Adrenal gland (tissue), 12 donors: Measurements from ENCODE around the gene OAF. TPM values are rescaled to one million over a fixed set of nuclear protein-coding genes. Genes with fewer than 3 reads are reported as not detected.

Experiments used
- DNase-seq, 7 donors: peaks; one replicate each; pipeline ENCODE4 v3.0.0-alpha.2; 2019 to 2020
- H3K27ac ChIP-seq, 5 donors: fragments of 200-600 bp; sonication (generic) in 4 of 5; 1 replicate in 3 of 5; 2 replicates in 2 of 5; pipeline versions ENCODE4 v1.5.1 to v1.8.0; 2016 to 2020; ENCODE audit warnings: mild to moderate bottlenecking in 1 of 5
- H3K27me3 ChIP-seq: fragments of 200-600 bp; 2 replicates; pipeline ENCODE4 v1.8.0; 2021
- H3K36me3 ChIP-seq, 2 donors: fragments of 200-600 bp; replicated peaks in 1 of 2; 1 replicate in 1 of 2; 2 replicates in 1 of 2; pipeline versions ENCODE4 v1.5.1 to v1.8.0; 2018 to 2022
- H3K4me1 ChIP-seq, 2 donors: fragments of 200-600 bp; replicated peaks in 1 of 2; 1 replicate in 1 of 2; 2 replicates in 1 of 2; pipeline versions ENCODE4 v1.5.1 to v1.8.0; 2018 to 2021
- H3K4me3 ChIP-seq, 4 donors: fragments of 200-600 bp; sonication (generic) in 3 of 4; one replicate each; pipeline ENCODE4 v1.5.1; 2016 to 2018
- H3K9me3 ChIP-seq, 3 donors: fragments of 200-600 bp; sonication (generic) in 1 of 3; replicated peaks in 1 of 3; 1 replicate in 2 of 3; 2 replicates in 1 of 3; pipeline versions ENCODE4 v1.5.1 to v1.8.0; 2016 to 2021
- POLR2A ChIP-seq, 2 donors: fragments of 450-650 bp; IDR thresholded peaks; one replicate each; pipeline ENCODE4 v1.6.1; 2017; ENCODE audit warnings: antibody characterized with exemption in 2 of 2, mild to moderate bottlenecking in 2 of 2, moderate library complexity in 1 of 2
- WGBS, 4 donors: extraction: QIAGEN DNeasy Blood & Tissue Kit in 2 of 4; methylation state at CpG; one replicate each; pipeline versions ENCODE4 v1.1.5 to v1.1.7; 2013 to 2017; 5-methylcytosine and 5-hydroxymethylcytosine counted together
- intact Hi-C, 2 donors: fragments of 100-400 bp; cut with DNase I; formaldehyde crosslinking; loops; one replicate each; pipeline versions ENCODE4 v1.14.1 to v1.15.0; 2022 to 2023
- polyA plus RNA-seq, 3 donors: library from polyadenylated mRNA; stranded (reverse); fragments of 200-250 nt in 2 of 3; fragments of 350-450 nt in 1 of 3; fragmentation: Illumina TruSeq in 1 of 3; extraction: RNeasy Lipid Tissue Mini Kit (QIAGEN cat#74804) in 1 of 3; gene quantifications; one replicate each; pipeline ENCODE4 v1.2.3, GENCODE V29; 2013 to 2014
- total RNA-seq, 9 donors: library from RNA; depleted of rRNA in 4 of 9; stranded (reverse); fragments of >200 nt in 4 of 9; fragments of 120-200 nt in 1 of 9; fragmentation: NEBNext Ultra II Directional in 1 of 9; extraction: Animal tissue kit (Norgen Biotek cat#: 25700) in 1 of 9; gene quantifications; one replicate each; pipeline versions ENCODE4 v1.1.0 to v1.2.4, GENCODE V29; 2013 to 2023
- TF ChIP-seq, protein P1 (sequence below), 6 experiments: fragments of 450-650 bp in 4 of 6; fragments of 200-600 bp in 2 of 6; sonication (generic) in 1 of 6; IDR thresholded peaks; 1 replicate in 5 of 6; 2 replicates in 1 of 6; pipeline versions ENCODE4 v1.5.1 to v1.8.0; 2016 to 2021; ENCODE audit warnings: antibody characterized with exemption in 6 of 6, mild to moderate bottlenecking in 2 of 6, moderate library complexity in 1 of 6
- donor health status: healthy with polysubstance abuse.
- donor health status: Bipolar disorder and iron deficiency.
- donor health status: DM: yes; HTN: yes; CAD: no.
- donor health status: DM: no; HTN: no; CAD: no.
- donor health status: DM: no; HTN: no; CAD: no.
- donor health status: DM: yes; HTN: yes; CAD: no.

Gene OAF
- total and polyA plus RNA-seq, 12 donors = 67.7 to 253 (median 169) TPM

DNA sequence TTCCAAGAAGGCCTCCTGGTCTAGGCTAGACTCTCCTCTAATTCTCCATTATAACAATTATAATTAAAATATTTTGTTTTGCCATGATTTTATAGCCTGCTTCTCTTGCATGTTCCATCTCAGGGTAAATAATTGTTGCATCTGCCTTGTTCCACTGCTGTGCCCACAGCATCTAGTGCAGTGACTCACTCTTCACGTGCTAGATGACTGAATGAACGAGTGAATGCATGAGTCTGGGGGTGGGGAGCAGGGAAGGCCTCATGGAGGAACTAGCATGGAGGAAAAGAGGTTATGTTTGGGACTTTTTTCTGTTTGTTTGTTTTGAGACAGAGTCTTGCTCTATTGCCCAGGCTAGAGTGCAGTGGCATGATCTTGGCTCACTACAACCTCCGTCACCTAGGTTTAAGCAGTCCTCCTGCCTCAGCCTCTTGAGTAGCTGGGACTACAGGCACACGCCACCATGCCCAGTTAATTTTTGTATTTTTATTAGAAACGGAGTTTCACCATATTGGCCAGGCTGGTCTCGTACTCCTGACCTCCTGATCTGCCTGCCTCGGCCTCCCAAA is 5.2 kb upstream of the OAF start:
- H3K27ac ChIP-seq = peak overlapping the region in 1 of 5 donors; percentile 13
- H3K4me1 ChIP-seq = peaks cover 25 to 30% of the 10 kb centered on the region in 2 donors
- no peaks in the 10 kb centered on the region for H3K9me3 ChIP-seq
- intact Hi-C loops = no loop called here
- H3K36me3 ChIP-seq = no peaks in the 10 kb centered on the region
- H3K4me3 ChIP-seq = no peak overlapping the region
- TF ChIP-seq, protein P1, sequence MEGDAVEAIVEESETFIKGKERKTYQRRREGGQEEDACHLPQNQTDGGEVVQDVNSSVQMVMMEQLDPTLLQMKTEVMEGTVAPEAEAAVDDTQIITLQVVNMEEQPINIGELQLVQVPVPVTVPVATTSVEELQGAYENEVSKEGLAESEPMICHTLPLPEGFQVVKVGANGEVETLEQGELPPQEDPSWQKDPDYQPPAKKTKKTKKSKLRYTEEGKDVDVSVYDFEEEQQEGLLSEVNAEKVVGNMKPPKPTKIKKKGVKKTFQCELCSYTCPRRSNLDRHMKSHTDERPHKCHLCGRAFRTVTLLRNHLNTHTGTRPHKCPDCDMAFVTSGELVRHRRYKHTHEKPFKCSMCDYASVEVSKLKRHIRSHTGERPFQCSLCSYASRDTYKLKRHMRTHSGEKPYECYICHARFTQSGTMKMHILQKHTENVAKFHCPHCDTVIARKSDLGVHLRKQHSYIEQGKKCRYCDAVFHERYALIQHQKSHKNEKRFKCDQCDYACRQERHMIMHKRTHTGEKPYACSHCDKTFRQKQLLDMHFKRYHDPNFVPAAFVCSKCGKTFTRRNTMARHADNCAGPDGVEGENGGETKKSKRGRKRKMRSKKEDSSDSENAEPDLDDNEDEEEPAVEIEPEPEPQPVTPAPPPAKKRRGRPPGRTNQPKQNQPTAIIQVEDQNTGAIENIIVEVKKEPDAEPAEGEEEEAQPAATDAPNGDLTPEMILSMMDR (IDR thresholded peaks at IDR 0.05) = no peak
- TF ChIP-seq POLR2A (IDR thresholded peaks at IDR 0.05) = peak in 1 of 2 donors; percentile 37
- 78 to 79% (median 79%) methylated on average over 7 of the region's 7 CpGs for WGBS, 4 donors
- DNase-seq = peak in 5 of 7 donors; percentile 48 to 72 (median 56)
- H3K27me3 ChIP-seq = no peaks in the 10 kb centered on the region

DNA sequence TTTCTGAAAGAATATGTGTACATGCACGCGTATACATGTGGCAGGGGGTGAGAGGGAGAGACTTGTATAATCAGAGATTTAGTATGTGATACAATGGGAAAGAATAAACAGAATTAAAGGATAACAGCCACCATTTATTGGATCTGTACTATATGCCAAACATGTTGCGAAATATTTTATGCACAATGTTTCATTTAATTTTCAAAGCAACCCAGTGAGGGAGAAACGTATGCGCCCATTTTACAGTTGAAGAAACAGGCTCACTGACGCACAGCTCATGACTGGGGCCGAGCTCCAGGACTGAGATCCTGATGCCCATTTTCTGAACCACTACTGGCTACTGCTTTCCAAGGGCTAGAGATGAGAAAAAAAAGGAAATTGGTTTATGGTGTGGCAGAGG is 3.3 kb upstream of the OAF start:
- intact Hi-C loops = no loop called here
- Histone ChIP-seq H3K27me3 (no peaks in the 10 kb centered on the region), H3K4me1 (peaks cover 25 to 30% of the 10 kb centered on the region in 2 donors), H3K36me3 (no peaks in the 10 kb centered on the region), H3K9me3 (no peaks in the 10 kb centered on the region), H3K27ac (peak overlapping the region; percentile 80 to 90 (median 85)), H3K4me3 (no peak overlapping the region)
- no peak for DNase-seq
- 85 to 95% (median 90%) methylated on average over 7 of the region's 7 CpGs for WGBS, 4 donors
- TF ChIP-seq POLR2A (IDR thresholded peaks at IDR 0.05) = no peak

DNA sequence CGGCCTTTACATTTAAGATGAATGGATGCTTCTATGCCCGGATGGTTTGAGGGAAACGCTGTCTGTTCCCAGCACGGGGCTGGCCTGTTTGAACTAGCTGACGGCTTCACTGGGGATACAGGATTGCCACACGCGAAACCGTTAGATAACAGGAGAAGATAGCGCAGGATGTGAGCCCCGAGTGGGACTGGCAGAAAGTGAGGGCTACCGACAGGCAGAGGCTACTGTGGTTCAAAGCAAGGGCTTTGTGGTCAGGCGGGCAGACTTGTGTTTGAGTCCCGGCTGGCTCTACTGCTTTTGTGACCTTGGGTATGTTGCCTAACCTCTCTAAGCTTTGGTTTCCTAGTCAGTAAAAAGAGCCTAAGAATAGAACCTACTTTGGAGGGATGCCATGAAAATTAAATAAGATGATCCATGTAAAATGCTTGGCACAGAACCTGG is 2.8 kb upstream of the OAF start:
- Histone ChIP-seq H3K4me3 (no peak overlapping the region), H3K9me3 (no peaks in the 10 kb centered on the region), H3K27ac (peak overlapping the region; percentile 80 to 90 (median 85)), H3K27me3 (no peaks in the 10 kb centered on the region), H3K36me3 (no peaks in the 10 kb centered on the region), H3K4me1 (peaks cover 25 to 34% of the 10 kb centered on the region in 2 donors)
- 15 to 23% (median 19%) methylated on average over 10 to 13 of the region's 13 CpGs for WGBS, 4 donors
- intact Hi-C loops = no loop called here
- peak in 1 of 2 donors; percentile 76 for TF ChIP-seq POLR2A (IDR thresholded peaks at IDR 0.05)
- TF ChIP-seq, protein P1 (IDR thresholded peaks at IDR 0.05) = no peak
- DNase-seq = peak; percentile 64 to 95 (median 91)

DNA sequence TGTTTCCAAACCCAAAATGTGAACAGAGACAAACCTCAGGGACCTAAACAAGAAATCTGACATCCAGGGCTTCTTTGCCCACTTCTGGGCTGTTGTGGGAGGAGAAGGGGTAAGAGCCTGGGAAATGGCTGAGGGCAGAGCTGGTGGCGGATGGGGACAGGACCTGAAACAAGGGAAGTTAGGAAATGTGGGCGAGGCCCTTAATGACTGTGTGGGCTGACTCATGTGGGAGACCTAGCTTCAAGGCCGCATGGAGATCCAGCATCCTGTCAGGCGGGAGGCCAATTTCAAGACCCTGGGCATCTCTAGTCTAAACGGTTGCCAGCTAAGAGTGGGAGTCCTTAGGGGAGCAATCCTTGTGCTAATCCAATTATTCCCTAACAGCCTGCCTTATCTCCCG is 2.1 kb upstream of the OAF start:
- Histone ChIP-seq H3K27ac (peak overlapping the region; percentile 80 to 90 (median 85)), H3K4me1 (peaks cover 32 to 42% of the 10 kb centered on the region in 2 donors), H3K9me3 (no peaks in the 10 kb centered on the region), H3K4me3 (no peak overlapping the region), H3K36me3 (no peaks in the 10 kb centered on the region), H3K27me3 (no peaks in the 10 kb centered on the region)
- TF ChIP-seq, protein P1 (IDR thresholded peaks at IDR 0.05) = no peak
- TF ChIP-seq POLR2A (IDR thresholded peaks at IDR 0.05) = peak in 1 of 2 donors; percentile 67
- intact Hi-C loops = no loop called here
- DNase-seq = peak; percentile 73 to 94 (median 91)
- 20 to 25% (median 22%) methylated on average over 5 to 6 of the region's 6 CpGs for WGBS, 4 donors
